SIG-M5 treated with dmso at 0.1 percent for 504 hours (cell line): ENCODE measurements around the gene PBX2.
"Not testable (repeated sequence)": the region's sequence is repeated elsewhere in the genome, so short reads cannot be mapped to it uniquely, and the experiment has no call there.

Experiments
- DNase-seq: peaks from one replicate; lab custom pipeline; 2025; ENCODE audit not compliant: unreplicated experiment; lab: John Stamatoyannopoulos, UW

Gene PBX2, protein sequence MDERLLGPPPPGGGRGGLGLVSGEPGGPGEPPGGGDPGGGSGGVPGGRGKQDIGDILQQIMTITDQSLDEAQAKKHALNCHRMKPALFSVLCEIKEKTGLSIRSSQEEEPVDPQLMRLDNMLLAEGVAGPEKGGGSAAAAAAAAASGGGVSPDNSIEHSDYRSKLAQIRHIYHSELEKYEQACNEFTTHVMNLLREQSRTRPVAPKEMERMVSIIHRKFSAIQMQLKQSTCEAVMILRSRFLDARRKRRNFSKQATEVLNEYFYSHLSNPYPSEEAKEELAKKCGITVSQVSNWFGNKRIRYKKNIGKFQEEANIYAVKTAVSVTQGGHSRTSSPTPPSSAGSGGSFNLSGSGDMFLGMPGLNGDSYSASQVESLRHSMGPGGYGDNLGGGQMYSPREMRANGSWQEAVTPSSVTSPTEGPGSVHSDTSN

DNA sequence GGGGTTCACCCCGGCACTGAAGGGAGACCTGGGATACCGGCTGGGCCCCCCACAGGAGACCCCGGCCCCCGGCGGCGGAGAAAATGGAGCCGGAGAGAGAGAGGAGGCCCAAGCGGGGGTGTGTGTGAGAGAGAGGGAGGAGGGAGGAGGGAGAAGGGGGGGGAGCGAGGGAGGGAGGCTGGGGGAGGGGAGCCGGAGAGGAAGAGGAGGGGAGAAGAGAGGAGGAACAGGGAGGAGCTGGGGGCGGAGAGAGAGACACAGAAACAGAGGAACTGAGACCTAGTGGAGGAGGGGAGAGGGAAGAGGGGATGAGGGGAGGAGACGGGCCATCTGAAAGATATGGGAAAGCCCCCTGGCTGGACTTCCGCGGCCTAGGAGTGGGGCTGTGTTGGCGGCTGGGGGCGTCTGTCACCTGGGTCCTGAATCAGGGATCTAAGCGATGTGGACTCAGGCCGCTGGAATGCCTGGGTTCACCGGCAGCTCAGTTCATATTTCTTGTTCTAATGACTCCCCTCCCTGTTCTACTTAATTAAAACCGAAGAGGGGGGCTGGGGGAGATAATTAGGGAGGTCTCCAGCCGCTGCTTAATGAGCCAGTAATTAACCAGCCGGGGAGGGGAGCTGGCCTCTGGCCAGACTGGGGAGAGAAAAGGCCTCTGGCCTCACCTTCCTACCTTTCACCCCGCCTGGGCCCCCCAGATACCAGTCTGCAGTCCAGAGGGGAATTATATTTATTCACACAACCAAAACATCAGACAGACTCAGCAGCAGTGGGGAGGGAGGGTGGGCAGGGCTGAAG is at the start of gene PBX2:
Gene PBX2 (minus strand): TSS at position 149 of the 798 bp plus-strand sequence. CDS start 287 bp downstream, outside the sequence.
- peak; percentile 93 for DNase-seq

DNA sequence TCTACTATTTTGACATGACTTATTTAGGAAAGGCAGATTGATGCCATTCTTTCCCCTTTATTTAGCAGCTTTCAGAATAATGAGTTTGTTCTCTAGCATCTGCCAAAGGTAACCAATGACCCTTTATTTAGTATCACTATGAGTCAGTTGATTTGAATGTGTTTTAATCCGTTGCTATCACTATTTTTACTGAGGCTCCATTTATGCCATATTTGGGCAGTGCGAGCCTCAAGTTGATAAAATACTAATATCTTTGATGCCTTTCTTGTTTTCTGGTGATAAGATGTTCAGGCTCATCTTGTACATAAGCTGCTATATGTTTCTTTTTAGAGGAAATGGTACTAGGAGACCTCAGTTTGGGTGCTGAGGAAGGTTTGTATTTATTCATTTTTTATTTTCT is 49.5 kb upstream of the PBX2 start:
- no peak for DNase-seq

DNA sequence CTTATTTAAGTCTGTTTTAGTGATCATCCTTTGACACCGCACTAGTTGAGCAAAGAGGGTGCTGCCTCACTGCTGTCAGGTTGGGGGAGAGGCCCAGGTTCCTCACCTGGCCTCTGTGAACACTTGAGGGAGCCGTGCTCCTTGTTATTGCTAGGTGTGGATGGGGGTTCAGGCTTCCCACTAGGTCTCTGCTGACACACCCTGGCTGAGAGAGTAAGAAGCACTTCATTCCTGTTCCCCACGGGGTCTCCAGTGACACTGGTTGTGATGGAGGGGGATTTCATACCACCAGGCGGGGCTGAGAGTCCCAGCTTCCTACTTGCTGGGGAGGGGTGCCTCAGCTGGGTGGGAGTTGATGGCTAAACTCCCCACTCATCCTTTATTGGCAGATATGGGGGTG is 44.9 kb upstream of the PBX2 start:
- no peak for DNase-seq

DNA sequence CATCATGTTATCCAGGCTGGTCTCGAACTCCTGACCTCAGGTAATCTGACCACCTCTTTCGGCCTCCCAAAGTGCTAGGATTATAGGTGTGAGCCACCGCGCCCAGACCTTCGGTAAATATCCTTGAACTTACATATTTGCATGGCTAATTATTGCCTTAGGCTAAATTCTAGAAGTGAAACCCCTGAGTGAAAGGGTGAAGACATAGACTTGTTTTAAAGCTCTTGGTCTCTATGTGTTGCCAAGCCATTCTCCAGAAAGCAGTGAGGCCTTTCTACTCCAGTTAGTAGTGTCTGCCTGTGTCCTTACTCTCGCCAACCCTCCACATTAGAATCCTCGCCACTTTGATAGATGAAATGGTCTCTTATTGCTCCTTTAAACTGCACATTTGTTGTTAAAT is 36.4 kb upstream of the PBX2 start:
- no peak for DNase-seq

DNA sequence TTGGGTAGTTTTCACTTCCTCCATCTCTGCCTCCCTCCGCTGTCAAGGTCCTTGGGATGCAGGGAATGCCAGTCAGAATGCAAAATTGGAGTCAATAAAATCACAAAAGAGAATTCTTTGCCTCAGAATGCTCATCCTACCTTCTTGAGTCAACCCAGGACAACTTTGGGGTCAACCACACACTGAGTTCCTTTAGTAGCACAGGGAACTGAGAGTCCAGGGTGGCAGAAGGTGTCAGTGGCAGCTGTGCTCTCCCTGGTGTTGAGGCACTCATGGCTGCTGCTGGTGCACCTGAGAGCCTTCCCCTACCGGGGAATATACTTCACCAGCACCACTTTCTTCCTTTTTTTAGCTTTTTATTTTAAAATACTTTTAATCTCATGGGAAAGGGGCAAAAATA is 34.7 kb upstream of the PBX2 start:
- no peak for DNase-seq

DNA sequence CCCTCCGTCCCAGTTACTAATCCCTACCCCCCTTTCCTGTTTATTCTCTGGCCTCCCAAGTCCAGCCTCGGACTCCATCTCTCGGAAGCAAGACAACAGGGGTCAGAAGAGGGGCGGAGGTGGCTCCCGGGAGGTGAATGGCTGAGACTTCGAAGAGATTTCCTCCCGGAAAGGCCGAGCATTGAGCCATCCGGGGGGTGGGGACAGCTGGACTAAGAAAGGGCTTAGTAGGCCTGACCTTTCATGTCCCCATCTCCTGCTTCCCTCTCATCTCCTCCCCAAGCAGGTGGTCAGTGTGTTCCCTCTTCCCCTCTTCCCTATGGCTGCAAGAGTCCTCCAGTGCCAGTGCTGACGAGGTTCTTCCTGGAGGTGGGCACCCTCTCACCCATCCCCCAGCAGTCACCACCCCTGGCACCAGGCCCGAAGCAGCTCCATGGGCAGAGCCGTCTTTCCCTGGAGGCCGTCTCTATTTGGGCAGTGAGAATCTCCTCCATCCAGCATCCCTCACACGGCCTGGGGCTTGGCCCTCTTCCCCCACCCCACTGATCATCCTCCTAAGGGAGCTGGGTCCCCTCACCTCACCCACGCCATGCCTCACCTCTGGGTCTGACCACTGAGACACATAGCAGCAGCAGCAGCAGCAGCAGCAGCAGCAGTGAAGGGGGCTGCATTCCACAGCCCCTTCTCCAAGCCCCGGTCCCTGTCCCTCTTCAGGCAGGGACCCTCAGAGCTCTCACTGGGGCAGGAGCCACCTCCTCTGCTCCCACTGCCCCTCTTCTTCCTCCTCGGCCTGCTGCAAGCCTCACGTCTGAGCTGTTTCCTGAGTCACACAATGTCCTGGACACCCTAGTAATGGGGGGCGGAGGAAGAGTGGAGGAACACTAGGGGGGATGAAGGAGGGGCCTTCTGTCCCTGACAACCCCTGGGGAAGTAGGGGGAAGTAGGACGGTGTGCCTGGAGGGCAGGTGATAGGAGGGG is 33.5 kb upstream of the PBX2 start, which contains the start of gene NOTCH4:
Gene NOTCH4 (minus strand): TSS at position 810 of the 978 bp plus-strand sequence. CDS start 139 bp downstream, at position 671.
- DNase-seq = no peak

DNA sequence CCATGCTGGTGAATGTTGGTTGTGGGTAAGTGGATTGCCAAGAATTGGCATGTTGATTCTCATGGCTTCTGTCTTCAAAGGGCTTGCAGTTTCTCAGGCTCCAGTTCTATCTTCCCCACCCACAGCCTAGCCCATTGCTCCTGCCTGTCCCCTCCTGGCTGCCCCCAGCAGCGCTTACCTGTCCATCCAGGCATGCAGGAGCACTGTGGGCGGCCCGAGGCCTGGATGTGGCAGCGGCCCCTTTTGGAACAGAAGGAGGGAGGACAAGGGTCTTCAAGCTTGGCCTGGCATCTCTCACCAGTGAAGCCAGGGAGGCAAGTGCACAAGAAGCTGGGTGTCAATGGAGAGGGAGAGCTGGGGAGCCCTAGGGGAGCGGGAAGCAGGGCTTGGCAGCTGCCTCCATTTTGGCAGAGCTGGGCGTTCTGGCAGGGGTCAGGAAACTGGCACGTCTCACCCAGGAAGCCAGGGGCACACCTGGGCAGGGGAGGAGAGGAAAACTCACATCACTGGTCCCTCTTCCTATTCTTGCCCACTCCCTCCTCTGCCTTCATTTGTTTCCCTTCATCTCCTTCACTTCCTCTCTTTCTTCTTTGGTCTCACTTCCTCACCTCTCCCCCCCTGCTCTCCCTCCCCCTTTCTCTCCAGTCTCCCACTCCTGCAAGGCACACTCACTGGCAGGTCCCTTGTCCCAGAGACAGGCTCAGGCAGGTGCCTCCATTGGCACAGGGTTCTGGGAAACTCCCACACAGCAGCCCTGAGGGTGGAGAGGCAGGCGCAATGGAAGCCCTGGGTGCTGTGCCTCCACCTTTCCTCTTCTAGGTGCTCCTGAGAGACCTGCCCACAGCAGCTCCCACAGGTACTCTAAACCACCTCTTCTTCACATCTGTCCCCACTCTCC is 32.6 kb upstream of the PBX2 start:
- DNase-seq = no peak

DNA sequence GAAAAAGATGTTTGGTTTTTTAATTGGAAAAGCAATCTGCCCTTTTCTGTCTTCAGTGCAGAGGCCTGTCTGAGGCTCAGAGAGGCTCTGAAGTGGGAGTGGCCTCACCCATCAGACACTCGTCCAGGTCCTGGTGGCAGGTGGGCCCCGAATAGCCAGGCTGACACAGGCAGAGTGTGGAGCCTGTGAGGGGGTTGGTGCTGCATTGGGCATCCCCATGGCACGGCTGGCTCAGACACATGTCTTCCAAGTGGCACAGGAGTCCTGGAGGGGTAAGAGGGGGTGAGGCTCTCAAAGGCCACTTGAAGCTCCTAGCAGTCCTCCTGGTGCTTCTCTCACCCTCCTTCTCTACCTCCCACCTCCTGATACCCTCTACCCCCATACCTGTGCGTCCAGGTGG is 30.0 kb upstream of the PBX2 start:
- DNase-seq = no peak

DNA sequence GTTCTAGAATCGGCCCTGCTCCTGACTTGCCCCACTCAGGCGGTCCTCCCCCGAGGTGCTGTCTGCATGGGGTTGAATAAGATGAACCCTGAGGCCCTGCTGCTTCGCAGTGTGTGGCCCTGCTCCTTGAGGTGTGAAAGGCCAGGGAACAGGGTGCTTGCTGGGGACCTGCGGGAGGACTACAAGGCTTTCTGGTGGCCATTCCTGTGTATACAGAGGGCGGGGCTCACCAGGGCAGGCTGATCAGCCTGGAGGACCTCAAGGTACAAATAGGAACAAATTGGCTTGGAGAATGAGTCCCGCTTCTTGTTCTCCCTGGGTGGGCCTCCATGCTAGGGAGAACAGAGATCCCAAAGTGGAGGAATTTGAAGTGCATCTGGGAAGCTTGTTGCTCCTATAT is 28.2 kb upstream of the PBX2 start:
- DNase-seq = no peak

DNA sequence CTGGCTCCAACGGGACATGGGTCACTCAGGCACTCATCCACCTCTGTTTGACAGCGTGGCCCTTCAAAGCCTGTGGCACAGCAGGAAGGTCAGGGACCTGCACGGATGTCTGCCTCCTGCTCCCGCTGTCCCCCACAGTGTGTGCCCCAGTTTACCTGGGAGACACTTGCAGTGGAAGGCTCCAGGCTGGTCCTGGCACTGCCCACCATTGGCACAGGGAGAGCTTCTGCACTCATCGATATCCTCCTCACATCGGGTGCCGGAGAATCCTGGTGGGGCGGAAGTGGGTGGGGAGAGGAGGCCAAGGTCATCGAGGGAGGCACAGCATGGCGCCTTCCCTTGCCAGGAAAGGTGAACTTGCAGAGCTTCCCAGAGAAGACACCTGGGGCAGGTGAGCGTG is 27.0 kb upstream of the PBX2 start:
- no peak for DNase-seq

DNA sequence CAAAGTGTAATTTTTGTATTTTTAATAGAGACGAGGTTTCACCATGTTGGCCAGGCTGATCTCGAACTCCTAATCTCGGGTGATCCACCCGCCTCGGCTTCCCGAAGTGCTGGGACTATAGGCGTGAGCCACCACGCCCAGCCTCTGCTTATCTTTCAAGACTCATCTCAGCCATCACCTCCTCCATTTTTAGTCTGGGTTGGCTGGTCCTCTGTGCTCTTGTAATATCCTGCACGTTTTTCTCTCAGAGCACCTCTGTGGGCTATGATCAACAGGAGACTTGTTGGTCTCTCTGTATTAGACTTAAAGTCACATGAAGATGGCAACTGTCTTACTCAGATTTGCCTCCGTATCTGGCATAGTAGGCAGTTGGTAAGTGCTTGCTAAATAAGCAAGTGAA is 26.3 kb upstream of the PBX2 start:
- DNase-seq = no peak

DNA sequence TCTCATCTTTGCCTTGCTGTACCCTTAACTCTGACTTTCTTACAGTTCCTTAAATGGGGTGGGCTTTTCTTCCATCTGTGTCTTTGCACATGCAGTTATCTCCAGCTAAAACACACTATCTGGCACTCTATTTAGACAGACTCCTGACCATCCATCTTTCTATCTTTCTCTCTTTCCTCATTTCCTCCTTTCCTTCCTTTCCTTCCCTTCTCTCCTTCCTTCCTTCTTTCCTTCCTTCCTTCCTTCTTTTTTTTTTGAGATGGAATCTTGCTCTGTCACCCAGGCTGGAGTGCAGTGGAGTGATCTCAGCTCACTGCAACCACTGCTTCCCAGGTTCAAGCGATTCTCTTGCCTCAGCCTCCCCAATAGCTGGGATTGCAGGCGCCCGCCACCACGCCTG is 25.6 kb upstream of the PBX2 start:
- no peak for DNase-seq

DNA sequence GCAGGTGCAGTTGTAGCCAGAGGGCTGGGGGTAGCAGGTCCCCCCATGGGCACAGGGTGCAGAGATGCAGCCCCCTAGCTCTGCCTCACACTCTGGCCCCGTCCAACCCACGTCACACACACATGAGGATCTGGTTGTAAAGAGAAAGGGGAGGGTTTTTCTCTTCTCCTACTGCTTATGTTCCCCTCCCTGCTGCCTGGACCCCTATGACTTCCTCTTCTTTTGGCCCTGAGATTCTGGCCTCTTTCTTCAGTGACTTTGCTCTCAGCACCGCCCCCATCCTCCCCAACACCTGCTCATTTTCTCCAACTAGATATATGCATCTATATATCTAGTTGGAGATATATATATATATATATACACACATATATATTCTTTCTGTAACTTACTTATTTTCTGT is 24.1 kb upstream of the PBX2 start:
- DNase-seq = no peak

DNA sequence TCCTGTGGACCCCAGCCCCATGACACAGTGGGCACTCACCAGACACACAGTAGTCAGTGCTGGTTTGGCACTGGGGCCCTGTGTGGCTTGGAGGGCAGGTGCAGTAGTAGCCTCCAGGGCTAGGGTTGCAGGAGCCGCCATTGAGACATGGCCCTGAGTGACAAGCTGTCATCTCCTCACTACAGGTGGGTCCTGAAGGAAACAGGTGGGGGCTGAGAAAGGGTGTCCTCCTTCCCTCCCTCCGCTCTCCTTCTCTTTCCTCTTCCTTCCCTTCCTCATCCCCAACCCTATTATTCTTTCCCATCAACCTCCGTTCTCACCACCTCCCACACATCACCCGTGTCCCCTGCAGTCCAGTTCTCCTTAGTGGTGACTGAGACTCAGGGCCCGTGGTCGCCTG is 23.6 kb upstream of the PBX2 start:
- no peak for DNase-seq

DNA sequence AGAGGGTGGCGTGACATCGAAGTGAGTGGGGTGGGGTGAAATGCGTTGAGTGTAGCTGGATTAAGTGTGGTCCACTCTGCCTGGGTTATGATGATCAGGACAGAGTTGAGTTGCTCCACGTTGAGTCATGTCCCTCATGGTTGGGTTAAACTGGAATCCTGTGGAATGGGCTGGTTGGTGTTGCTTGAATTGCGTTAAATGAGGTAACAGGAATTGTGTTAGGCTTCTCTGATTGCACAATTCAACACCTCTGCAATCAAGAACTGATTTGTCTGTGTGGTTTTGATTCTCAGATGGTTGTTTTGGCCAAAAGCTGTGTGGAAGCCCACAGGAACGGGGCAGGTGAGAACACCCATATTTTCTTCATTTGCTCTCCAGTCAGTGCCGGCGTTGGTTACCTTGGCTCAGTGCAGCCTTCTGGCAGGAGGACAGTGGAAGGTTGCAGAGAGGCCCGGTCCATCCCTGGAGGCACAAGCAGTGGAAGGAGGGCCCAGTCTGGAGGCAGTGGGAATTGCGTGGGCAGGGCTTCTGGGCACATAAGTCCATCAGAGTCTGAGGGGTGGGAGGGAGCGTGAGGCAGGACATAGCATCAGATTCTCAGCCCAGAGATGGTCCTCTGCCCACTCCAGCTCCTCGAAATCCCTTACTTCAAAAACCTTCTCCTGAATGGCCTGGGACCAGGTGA is 22.2 kb upstream of the PBX2 start:
- no peak for DNase-seq

DNA sequence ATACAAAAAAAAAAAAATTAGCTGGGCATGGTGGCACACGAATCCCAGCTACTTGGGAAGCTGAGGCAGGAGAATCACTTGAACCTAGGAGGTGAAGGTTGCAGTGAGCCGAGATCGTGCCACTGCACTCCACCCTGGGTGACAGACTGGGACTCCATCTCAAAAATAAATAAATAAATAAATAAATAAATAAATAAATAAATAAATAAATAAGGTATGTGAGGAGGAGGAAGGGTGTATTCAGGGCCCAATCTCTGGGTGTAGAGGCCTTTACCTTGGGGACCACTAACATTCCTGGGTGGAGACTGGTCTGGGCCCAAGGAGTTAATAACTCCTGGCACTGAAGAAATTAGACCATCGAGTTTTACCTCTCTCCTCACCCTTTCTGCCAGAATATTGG is 21.4 kb upstream of the PBX2 start:
- not testable (repeated sequence) for DNase-seq

DNA sequence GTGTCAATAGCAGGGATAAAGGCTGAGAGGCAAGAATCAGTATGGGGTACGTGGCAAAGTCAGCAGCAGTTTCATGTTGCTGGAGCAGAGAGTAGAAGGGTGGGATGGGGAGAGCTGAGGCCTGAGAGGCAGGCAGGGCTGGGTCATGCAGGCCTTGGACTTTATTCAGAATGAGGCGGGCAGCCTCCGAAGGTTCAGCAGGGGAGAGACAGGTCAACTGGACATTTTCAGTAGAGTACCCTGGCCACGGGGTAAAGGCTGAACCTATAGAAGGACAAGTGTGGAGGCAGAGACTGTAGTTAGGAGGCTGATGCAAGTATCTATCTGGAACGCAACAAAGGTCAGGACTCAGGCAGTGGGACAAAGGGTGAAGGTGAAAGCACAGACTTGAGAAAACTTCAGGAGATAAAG is 20.2 kb upstream of the PBX2 start:
- DNase-seq = no peak

DNA sequence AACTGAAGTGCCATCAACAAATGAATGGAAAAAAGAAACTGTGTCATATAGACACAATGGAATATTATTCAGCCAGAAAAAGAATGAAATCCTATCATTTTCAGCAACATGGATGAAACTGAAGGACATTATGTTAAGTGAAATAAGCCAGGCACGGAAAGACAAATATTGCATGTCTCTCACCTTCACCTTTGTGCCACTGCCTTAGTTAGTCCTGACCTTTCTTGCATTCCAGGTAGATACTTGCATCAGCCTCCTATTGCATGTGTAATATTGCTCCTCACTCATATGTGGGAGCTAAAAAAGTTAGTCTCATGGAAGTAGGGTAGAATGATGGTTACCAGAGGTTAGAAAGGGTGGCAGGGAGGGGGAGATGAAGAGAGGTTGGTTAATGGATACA is 19.0 kb upstream of the PBX2 start:
- DNase-seq = no peak

DNA sequence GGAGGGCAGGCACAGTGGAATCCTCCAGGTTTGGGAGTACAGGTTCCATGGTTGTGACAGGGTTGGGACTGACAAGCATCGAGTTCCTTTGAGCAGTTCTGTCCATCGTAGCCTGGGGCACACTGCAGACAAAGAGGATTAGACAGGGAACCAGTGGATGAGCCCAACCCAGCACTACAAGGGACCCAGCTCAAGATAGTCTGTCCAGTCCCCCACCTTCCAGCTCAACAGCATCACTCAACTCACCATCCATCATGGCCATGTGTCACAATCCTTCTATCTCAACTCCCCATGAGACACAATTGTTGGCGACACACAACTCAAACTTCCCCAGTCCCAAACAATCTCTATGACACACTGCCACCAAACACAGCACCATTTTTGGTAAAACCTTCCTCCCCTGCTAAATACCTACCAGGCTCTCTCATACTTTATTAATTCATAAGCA is 14.3 kb upstream of the PBX2 start:
- DNase-seq = no peak
